K562 (cell line): Measurements from ENCODE around the gene H3-3A. TPM values are rescaled to one million over a fixed set of nuclear protein-coding genes. Genes with fewer than 3 reads are reported as not detected.

Source experiments
- ARID3B ChIP-seq: fragments of 250-450 bp; sonication (Bioruptor Pico); IDR thresholded peaks from 2 replicates; pipeline ENCODE4 v1.4.0; 2020; ENCODE audit warnings: borderline replicate concordance
- COPS2 ChIP-seq: fragments of 450-650 bp; conservative IDR thresholded peaks from 2 replicates; pipeline ENCODE4 v1.6.1; 2016; ENCODE audit warnings: mild to moderate bottlenecking, moderate library complexity
- CREB1 ChIP-seq, 2 experiments: sonication (generic) in 1 of 2; formaldehyde crosslinking in 1 of 2; IDR thresholded peaks; 2 replicates each; pipeline versions ENCODE4 v1.6.1 to v1.8.0; 2012 to 2022; ENCODE audit warnings: inconsistent platforms in 1 of 2, mild to moderate bottlenecking in 1 of 2, missing genetic modification reagents in 1 of 2, moderate library complexity in 1 of 2
- CTCFL ChIP-seq: IDR thresholded peaks from 2 replicates; pipeline ENCODE4 v1.6.1; 2011; ENCODE audit warnings: borderline replicate concordance, low read depth, mild to moderate bottlenecking, moderate library complexity, low read length; ENCODE audit not compliant: insufficient read depth, poor library complexity, severe bottlenecking
- DPF2 ChIP-seq: fragments of 450-650 bp; IDR thresholded peaks from 2 replicates; pipeline ENCODE4 v1.6.1; 2016
- ELF2 ChIP-seq: fragments of 250-450 bp; sonication (Bioruptor Pico); IDR thresholded peaks from 2 replicates; pipeline ENCODE4 v1.5.0; 2021; ENCODE audit warnings: mild to moderate bottlenecking
- GATAD2B ChIP-seq: fragments of 450-650 bp; IDR thresholded peaks from 2 replicates; pipeline ENCODE4 v1.6.1; 2017; ENCODE audit warnings: mild to moderate bottlenecking, borderline replicate concordance
- GTF2E2 ChIP-seq: fragments of 200-800 bp; sonication (Bioruptor generic); IDR thresholded peaks from 2 replicates; pipeline ENCODE4 v1.6.1; 2016; ENCODE audit warnings: missing genetic modification characterization, missing compliant biosample characterization
- GTF2F1 ChIP-seq: IDR thresholded peaks from 2 replicates; pipeline ENCODE4 v1.6.1; 2011; ENCODE audit warnings: low read depth, low read length, improper control_type of control experiment
- HNRNPLL ChIP-seq: fragments of 200-400 bp; formaldehyde crosslinking; IDR thresholded peaks from 2 replicates; pipeline ENCODE4 v1.6.1; 2017; ENCODE audit warnings: low read length, low read depth, mild to moderate bottlenecking; ENCODE audit not compliant: poor library complexity, severe bottlenecking
- KDM5B ChIP-seq: fragments of 200-600 bp; sonication (generic); IDR thresholded peaks from 2 replicates; pipeline ENCODE4 v1.6.1; 2012; ENCODE audit warnings: low read depth, mild to moderate bottlenecking, moderate library complexity, low read length, control low read depth, inconsistent platforms; ENCODE audit not compliant: insufficient replicate concordance
- MXI1 ChIP-seq: IDR thresholded peaks from 2 replicates; pipeline ENCODE4 v1.6.1; 2011; ENCODE audit warnings: low read depth, mild to moderate bottlenecking, improper control_type of control experiment, low read length
- MYC ChIP-seq, 2 experiments: fragments of 250-450 bp in 1 of 2; sonication (Bioruptor Pico) in 1 of 2; IDR thresholded peaks; 2 replicates each; pipeline versions ENCODE4 v1.5.1 to v1.6.1; 2012 to 2021; ENCODE audit warnings: low read depth in 2 of 2, borderline replicate concordance in 1 of 2, improper control_type of control experiment in 1 of 2, low read length in 1 of 2, mild to moderate bottlenecking in 1 of 2, moderate library complexity in 1 of 2
- NCOR1 ChIP-seq: fragments of 450-650 bp; IDR thresholded peaks from 2 replicates; pipeline ENCODE4 v1.6.1; 2016; ENCODE audit warnings: mild to moderate bottlenecking, moderate library complexity
- PML ChIP-seq: IDR thresholded peaks from 2 replicates; pipeline ENCODE4 v1.6.1; 2012; ENCODE audit warnings: low read length, inconsistent platforms
- ZBTB43 ChIP-seq: sonication (generic); formaldehyde crosslinking; IDR thresholded peaks from 2 replicates; pipeline ENCODE4 v1.8.0; 2023; ENCODE audit warnings: mild to moderate bottlenecking, missing genetic modification reagents
- ZBTB9 ChIP-seq: fragments of 450-650 bp; formaldehyde crosslinking; IDR thresholded peaks from 2 replicates; pipeline ENCODE4 v1.4.0; 2020; ENCODE audit warnings: mild to moderate bottlenecking, moderate library complexity
- ZNF324 ChIP-seq: fragments of 250-450 bp; sonication (Bioruptor Pico); IDR thresholded peaks from 2 replicates; pipeline ENCODE4 v1.4.0; 2020; ENCODE audit warnings: mild to moderate bottlenecking
- ZNF668 ChIP-seq: fragments of 250-450 bp; sonication (Bioruptor Pico); IDR thresholded peaks from 2 replicates; pipeline ENCODE4 v1.8.0; 2022; ENCODE audit warnings: mild to moderate bottlenecking, inconsistent platforms
- ZNF766 ChIP-seq: fragments of 200-800 bp; sonication (Bioruptor generic); conservative IDR thresholded peaks from 2 replicates; pipeline ENCODE4 v1.6.1; 2016; ENCODE audit warnings: missing genetic modification characterization, missing compliant biosample characterization
- polyA plus RNA-seq, 8 experiments: library from polyadenylated mRNA; depleted of rRNA in 4 of 8; stranded (reverse) in 5 of 8; unstranded in 3 of 8; fragments of >200 nt; fragmentation: Nextera tagmentation in 2 of 8; fragmentation: Illumina TruSeq in 1 of 8; extraction: Ambion mirVana in 2 of 8; extraction: Trizol in 1 of 8; gene quantifications; 2 replicates each; pipeline versions ENCODE4 v1.2.1 to v1.2.3, GENCODE V29; 2011 to 2014; ENCODE audit warnings: inconsistent platforms in 1 of 8, missing spikeins in 1 of 8
- total RNA-seq, 7 experiments: library from RNA; depleted of rRNA in 6 of 7; stranded (reverse); fragments of >200 nt in 6 of 7; fragmentation: Illumina TruSeq in 2 of 7; extraction: Trizol in 2 of 7; gene quantifications; 2 replicates each; pipeline versions ENCODE4 v1.2.1 to v1.2.3, GENCODE V29; 2011 to 2021; ENCODE audit warnings: low replicate concordance in 1 of 7

H3-3A gene
- total and polyA plus RNA-seq, 9 of the 15 experiments (the other 6 are each of a cell fraction or from before 2014, with no cell fraction given), result 426 to 1,083 (median 591) TPM

- TF ChIP-seq MYC (IDR thresholded peaks at IDR 0.05; ENCODE audit: low read depth, low read length) (peak; percentile 17; the same call in 1 of the 2 replicates), MYC (CRISPR knock-in tag; IDR thresholded peaks at IDR 0.05; ENCODE audit: borderline replicate concordance, low read depth) (no peak), PML (peak; percentile 97), HNRNPLL (no peak), CREB1 (IDR thresholded peaks at IDR 0.05) (peak; percentile 85), CREB1 (CRISPR knock-in tag; IDR thresholded peaks at IDR 0.05) (peak; percentile 69; the same call in 1 of the 2 replicates), ZNF324 (CRISPR knock-in tag) (no peak), KDM5B (no peak), ELF2 (CRISPR knock-in tag) (no peak), NCOR1 (peak; percentile 99), GTF2E2 (tag) (0 out of 2 replicates have a peak, but pooled peaks have one; percentile 15), ARID3B (no peak), DPF2 (peak; percentile 97), ZNF668 (CRISPR knock-in tag) (no peak), CTCFL (no peak), GATAD2B (no peak; the same call in 1 of the 2 replicates), ZNF766 (CRISPR knock-in tag) (peak; percentile 55; the same call in 1 of the 2 replicates), MXI1 (peak; percentile 55; the same call in 1 of the 2 replicates), COPS2 (no peak), ZBTB43 (CRISPR knock-in tag) (no peak), GTF2F1 (no peak; the same call in 1 of the 2 replicates), ZBTB9 (peak; percentile 67; the same call in 1 of the 2 replicates)
Measured at GRCh38 chr1:226111098-226111882, 48.8 kb downstream of the H3-3A start (continued).
